Stimulated activated CD4-positive, alpha-beta T cell treated with anti-CD3 and anti-CD28 coated beads, Interleukin-1b, Interleukin-23, amount 100 ng/mL, for 48 hours (primary cell): ENCODE data around the gene TECPR2.
"Not testable (repeated sequence)": the region's sequence is repeated elsewhere in the genome, so short reads cannot be mapped to it uniquely, and the experiment has no call there.

Experiments used
- DNase-seq: peaks from one replicate; pipeline ENCODE4 v3.0.0-alpha.2; 2020

Gene TECPR2

GRCh38 chr14:102539544-102540314 is 177.0 kb downstream of the TECPR2 start:
- no peak for DNase-seq

GRCh38 chr14:102540315-102541028 is 177.7 kb downstream of the TECPR2 start:
- DNase-seq = no peak

GRCh38 chr14:102541029-102541491 is 178.3 kb downstream of the TECPR2 start:
- DNase-seq = not testable (repeated sequence)

- no peak for DNase-seq
Measured at GRCh38 chr14:102541771-102542170, 179.0 kb downstream of the TECPR2 start.

- no peak for DNase-seq
Measured at GRCh38 chr14:102544046-102544746, 181.5 kb downstream of the TECPR2 start.

- no peak for DNase-seq
Measured at GRCh38 chr14:102544747-102545460, 182.2 kb downstream of the TECPR2 start.

GRCh38 chr14:102545461-102546265 is 182.9 kb downstream of the TECPR2 start:
- DNase-seq = no peak

GRCh38 chr14:102548616-102549240 is 186.0 kb downstream of the TECPR2 start:
- no peak for DNase-seq

GRCh38 chr14:102550927-102551401 is 188.2 kb downstream of the TECPR2 start:
- not testable (repeated sequence) for DNase-seq
